ENCODE measurements around the gene PCNX4.

PCNX4 gene

DNA sequence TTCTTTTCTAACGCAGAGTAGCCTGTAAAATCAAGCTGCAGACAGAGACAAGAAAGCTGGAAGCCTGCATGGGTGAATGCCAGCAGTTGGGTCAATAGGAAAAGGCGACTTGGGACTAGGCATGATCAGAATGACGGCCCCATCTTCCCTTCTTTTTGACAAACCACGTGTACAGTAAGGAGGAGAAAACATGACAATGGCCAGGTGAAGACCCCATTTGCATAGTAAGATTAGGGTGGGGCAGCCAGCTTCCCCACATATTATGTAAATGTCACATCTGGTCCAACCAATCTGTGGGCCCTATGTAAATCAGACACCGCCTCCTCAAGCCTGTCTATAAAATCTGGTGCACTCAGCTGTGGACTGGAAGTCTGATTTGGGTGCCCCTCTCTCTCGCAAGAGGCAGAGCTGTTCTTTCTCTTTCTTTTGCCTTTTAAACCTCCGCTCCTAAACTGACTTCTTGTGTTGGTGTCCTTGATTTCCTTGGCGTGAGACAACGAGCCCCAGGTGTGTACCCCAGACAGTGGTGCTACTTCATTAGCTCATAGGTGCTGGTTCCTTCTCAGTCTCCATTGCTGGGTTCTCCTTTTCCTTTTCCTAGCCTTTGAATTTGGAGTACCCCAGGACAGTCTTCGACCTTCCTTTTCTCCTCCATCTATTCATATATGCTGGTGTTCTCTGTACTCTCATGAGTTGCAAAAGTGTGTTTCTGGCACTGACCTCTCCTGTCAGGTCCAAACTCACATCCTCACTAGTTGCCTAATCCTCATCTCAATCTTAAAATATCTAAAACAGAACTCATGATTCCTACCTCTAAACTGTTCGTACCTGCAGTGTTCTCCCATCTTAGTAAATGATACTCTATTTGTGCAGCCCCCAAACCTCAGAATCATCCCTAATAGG is 82.9 kb downstream of the PCNX4 start:
- DNase-seq (ENCODE audit: low read depth), result no peak

- DNase-seq (ENCODE audit: low read depth), result no peak
These were observed 83.7 kb downstream of the PCNX4 start for GRCh38 chr14:60175255-60175902.

- no peak for DNase-seq (ENCODE audit: low read depth)
These were observed 86.4 kb downstream of the PCNX4 start for GRCh38 chr14:60178164-60178563.

DNA sequence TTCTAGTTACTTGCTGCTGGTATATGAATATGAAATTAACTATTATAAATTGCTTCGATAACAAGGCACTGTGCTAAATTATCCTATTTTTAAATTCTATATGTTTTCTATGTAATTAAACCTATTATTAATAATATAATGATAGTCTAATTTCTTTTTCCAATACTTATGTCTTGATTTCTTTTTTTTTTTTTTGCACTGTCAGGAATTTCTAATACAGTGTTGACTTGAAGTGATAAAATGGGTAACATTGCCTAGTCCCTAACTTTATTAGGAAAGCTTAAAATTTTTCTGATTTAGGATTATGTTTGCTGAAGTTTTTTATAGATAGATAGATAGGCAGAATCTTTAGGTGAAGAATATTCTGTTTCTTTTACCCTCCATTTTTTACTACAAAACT is 87.1 kb downstream of the PCNX4 start:
- DNase-seq (ENCODE audit: low read depth), result no peak

- no peak for DNase-seq (ENCODE audit: low read depth)
These were observed 87.7 kb downstream of the PCNX4 start for GRCh38 chr14:60179431-60179869.

- DNase-seq (ENCODE audit: low read depth), result no peak
These were observed 91.4 kb downstream of the PCNX4 start for GRCh38 chr14:60183138-60183537.

DNA sequence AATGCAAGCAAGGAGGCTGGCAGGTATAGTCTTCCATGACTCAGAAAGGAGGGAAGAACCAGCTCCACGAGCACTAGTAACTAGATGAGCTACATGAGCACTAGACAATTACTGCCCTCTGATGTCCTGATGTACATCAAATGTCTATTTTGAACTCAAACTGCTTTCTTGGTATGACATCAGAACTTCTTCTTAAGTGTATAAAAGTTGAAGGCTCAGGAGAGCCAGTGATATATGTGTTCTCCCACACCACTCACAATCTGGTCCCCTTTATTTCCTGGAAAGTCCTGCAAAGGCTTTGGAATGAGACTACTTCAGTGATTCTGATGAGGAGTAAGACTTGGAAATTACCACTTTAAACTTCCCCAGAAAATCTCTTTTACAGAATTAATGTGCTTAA is 92.0 kb downstream of the PCNX4 start:
- no peak for DNase-seq (ENCODE audit: low read depth)

DNA sequence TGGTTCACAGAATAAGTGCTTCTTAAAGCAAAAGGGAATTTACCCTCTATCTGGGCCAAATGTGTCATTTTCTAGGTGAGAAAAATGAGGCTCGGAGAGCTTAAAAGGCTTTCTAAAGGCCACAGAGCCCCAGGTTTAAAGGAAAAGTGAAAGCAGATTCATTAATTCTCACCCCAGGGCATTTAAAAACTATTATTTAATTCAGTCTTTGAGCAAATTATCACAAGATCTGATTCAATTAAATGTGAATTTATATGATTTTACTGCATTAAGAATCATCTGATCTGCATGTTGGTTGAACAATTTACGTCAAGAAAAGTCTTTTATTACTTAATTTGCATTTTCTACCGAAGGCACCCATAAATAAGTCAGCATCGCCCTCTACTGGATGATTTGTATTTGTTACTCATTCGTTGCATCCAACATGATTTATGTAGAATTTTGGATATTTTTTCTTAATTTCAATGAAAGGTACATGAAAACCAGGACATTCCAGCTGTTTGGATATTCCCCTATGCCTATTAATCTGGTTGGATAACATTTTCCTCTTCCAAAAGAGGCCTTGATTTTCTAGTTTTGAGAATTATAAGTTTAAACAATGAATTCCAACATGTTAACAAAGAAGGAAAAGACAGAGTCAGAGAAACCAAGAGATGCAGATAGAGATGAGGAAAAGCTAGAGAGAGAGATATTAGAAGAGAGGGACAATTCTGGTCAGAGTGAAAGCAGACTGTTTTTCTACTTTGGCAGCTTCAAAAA is 92.6 kb downstream of the PCNX4 start:
- no peak for DNase-seq (ENCODE audit: low read depth)

- DNase-seq (ENCODE audit: low read depth), result no peak
These were observed 93.3 kb downstream of the PCNX4 start for GRCh38 chr14:60184905-60185555.

DNA sequence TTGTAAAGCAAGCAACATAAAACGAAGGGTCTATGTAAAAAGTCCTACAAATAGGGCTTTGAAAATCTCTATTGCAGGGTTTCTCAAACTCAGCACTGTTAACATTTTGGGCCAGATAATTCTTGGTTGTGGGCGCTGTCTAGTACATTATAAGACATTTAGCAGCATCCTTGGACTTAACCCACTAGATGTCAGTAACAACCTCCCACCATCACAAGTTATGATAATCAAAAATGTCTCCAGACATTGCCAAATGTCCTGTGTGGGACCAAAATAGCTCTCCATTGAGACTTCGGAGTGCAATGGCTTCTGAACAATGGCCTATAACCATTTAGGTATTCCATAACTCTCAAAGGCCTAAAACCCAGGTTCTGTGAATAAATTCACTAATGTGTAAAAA is 96.4 kb downstream of the PCNX4 start:
- DNase-seq (ENCODE audit: low read depth), result no peak

- DNase-seq (ENCODE audit: low read depth), result no peak
These were observed 97.0 kb downstream of the PCNX4 start for GRCh38 chr14:60188696-60189095.

DNA sequence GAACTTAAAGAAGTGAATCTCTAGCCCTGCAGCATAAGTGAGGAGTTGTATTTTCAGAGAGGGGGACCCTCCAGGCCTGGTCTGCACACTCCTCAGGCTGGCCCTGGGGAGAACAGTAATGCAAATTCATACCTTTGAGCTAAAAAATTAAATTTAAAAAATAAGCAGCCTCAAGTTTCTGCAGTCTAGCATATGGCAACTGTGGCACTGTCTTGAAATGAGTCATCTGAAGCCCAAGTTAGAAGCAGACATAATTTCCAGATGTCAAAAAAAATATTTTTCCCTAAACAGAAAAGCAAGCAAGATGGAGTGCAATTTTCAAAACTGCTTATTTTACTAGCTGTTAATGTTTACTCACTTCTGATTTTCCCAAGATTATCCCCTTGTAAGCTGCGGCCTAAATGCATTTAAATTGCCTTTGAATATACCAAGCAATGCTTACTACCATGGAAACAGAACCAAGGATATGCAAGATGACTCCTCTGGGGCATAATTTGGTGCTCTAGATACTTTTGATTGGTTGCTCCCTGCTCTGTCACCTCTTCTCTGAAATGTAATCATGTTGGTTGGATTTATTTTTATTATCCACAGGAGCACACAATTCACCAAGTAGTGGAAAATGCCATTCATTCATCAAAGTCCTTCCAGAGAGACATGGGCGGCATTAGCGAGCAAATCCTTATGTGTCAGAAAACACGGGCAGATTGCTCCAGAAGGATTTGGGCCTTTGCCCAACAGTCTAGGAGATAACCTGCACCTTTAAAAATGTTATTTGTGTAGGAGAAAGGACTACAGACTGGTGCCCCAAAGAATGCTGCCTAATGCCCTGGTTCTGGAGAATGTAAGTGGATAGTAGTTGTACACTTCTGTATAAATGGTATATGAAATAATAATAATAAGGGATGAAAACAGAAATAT is 98.5 kb downstream of the PCNX4 start:
- no peak for DNase-seq (ENCODE audit: low read depth)

- DNase-seq (ENCODE audit: low read depth), result no peak
These were observed 103.6 kb downstream of the PCNX4 start for GRCh38 chr14:60195179-60195810.

DNA sequence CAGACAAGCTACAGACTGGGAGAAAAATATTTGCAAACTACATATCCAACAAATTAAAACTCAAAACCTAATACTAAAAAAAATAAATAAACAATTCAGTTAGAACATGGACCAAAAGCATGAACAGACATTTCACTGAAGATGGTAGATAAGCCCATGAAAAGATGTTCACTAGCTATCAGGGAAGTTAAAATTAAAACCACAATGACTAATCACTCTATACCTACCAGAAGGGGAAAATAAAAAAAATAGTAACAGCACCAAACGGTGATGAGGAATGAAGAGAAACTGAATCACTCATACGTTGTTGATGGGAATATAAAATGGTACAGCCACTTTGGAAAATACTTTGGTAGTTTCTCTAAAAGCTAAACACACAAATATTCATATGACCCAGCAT is 104.6 kb downstream of the PCNX4 start:
- DNase-seq (ENCODE audit: low read depth), result no peak

- DNase-seq (ENCODE audit: low read depth), result no peak
These were observed 106.0 kb downstream of the PCNX4 start for GRCh38 chr14:60197629-60198303.

DNA sequence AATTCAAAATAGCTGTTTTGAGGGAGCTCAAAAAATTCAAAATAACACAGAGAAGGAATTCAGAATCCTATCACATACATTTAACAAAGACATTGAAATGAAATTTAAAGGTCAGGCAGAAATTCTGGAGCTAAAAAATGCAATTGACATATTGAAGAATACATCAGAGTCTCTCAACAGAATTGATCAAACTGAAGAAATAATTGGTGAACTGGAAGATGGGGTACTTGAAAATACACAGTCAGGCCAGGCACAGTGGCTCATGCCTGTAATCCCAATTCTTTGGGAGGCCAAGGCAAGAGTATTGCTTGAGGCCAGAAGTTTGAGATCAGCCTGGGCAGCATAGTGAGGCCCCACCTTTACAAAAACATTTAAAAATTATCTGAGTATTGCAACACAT is 107.6 kb downstream of the PCNX4 start:
- no peak for DNase-seq (ENCODE audit: low read depth)

DNA sequence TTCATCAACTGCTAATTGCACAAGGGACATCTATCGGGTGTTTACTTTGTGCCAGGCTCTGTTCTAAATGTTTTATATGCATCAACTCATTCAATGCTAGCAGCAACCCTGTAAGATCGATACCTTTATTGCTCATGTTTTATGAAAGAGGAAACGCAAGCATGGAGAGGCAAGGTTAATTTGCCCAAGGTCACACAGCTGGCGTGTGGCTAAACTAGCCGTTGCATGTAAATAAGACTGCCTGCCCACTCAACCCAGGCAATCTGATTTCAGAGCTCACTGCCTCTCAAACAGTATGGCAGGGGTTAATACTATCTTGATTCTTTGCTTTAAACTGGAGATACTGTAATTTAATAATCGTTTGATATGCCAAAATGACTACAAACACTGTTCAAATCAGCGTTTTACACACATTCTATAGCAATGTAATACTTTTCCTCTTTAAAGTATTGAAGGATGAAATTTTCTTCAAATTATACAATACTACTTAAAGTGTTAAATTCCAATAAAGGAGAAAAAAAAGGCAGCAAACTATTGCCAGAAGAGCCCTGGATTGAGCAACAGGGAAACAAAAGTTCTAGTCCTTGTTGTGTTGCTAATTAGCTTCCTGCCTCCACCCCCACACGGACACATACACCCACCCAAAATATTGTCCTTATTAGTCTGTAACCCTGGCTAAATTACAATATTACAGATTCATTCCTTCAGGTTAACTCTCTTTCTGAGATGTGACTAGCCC is 112.5 kb downstream of the PCNX4 start:
- no peak for DNase-seq (ENCODE audit: low read depth)

DNA sequence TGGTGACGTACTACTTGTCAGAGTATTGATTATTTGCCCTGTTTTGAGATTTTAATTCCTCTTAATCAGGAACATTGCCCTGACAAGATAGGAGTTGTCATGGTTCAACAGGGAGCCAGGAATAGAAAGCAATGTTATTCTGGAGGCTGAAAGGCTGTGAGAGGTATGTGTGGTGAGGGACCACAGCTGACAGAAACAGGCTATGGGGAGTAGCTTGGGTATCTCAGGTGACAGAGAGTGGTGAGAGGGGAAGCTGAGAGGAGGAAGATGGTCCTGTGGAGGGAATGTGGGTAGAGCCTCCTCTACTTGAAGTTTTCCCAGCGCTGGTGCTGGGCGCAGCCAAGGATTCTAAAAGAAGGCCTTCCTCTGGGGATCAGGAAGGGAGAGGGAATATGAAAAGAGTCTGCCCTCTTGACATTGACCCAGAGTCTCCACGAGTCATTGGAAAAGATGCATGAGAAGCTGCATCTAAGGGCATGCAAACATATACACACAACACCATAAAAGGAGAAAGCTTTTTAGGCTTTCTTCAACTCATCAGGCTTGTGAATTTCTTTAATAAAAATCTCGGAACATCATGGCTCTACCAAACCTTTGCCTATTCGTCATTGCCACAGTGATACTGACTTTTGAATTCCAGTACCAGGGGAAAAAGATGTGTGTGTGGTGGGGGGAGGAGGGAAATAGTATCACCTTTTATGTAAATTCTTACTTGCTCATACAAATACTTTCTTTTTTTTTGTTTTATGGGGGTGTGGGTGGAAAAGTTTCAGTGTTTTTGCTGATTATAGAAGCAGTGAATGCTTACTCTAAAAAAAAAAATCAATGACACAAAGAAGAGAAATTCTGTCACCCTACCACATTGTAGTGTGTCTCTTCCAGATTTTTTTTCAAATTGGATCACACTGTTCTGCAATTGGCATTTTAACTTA is 113.4 kb downstream of the PCNX4 start:
- no peak for DNase-seq (ENCODE audit: low read depth)
